WTC11 (cell line): ENCODE measurements around the gene WIZ. TPM values are rescaled to one million over a fixed set of nuclear protein-coding genes. Genes with fewer than 3 reads are reported as not detected.
A peak's percentile ranks its signal among the peaks of the same experiment; 100 is the strongest.

ENCODE experiments used
- AFF4 ChIP-seq: sonication (generic); formaldehyde crosslinking; IDR thresholded peaks from 2 replicates; pipeline ENCODE4 v1.8.1; 2023; ENCODE audit warnings: mild to moderate bottlenecking, missing genetic modification reagents, borderline replicate concordance
- ATF2 ChIP-seq: sonication (generic); formaldehyde crosslinking; IDR thresholded peaks from 2 replicates; pipeline ENCODE4 v1.8.1; 2022; ENCODE audit warnings: low read depth, missing genetic modification reagents, borderline replicate concordance
- ATF6 ChIP-seq: sonication (generic); formaldehyde crosslinking; IDR thresholded peaks from 2 replicates; pipeline ENCODE4 v1.8.1; 2023; ENCODE audit warnings: mild to moderate bottlenecking, missing genetic modification reagents
- CREB1 ChIP-seq: sonication (generic); formaldehyde crosslinking; IDR thresholded peaks from 2 replicates; pipeline ENCODE4 v1.8.0; 2023; ENCODE audit warnings: mild to moderate bottlenecking, missing genetic modification reagents
- E2F1 ChIP-seq: sonication (generic); formaldehyde crosslinking; IDR thresholded peaks from 2 replicates; pipeline ENCODE4 v1.8.0; 2022; ENCODE audit warnings: mild to moderate bottlenecking, missing genetic modification reagents
- ETV6 ChIP-seq: sonication (generic); formaldehyde crosslinking; IDR thresholded peaks from 2 replicates; pipeline ENCODE4 v1.8.1; 2022; ENCODE audit warnings: mild to moderate bottlenecking, missing genetic modification reagents
- GRHL2 ChIP-seq: fragments of 250-450 bp; sonication (Bioruptor Pico); IDR thresholded peaks from 2 replicates; pipeline ENCODE4 v1.8.0; 2022; ENCODE audit warnings: mild to moderate bottlenecking, moderate library complexity; ENCODE audit not compliant: insufficient replicate concordance, severe bottlenecking
- IRF1 ChIP-seq: sonication (generic); formaldehyde crosslinking; IDR thresholded peaks from 2 replicates; pipeline ENCODE4 v1.8.0; 2023; ENCODE audit warnings: missing genetic modification reagents
- NR1H2 ChIP-seq: sonication (generic); formaldehyde crosslinking; IDR thresholded peaks from 2 replicates; pipeline ENCODE4 v1.9.0; 2021; ENCODE audit warnings: mild to moderate bottlenecking, moderate library complexity, missing genetic modification reagents
- OVOL2 ChIP-seq: fragments of 250-450 bp; sonication (Bioruptor Pico); IDR thresholded peaks from 2 replicates; pipeline ENCODE4 v1.9.0; 2021; ENCODE audit warnings: mild to moderate bottlenecking, borderline replicate concordance
- PRDM15 ChIP-seq: sonication (generic); formaldehyde crosslinking; IDR thresholded peaks from 2 replicates; pipeline ENCODE4 v1.8.0; 2022; ENCODE audit warnings: missing genetic modification reagents
- RORB ChIP-seq: fragments of 250-450 bp; sonication (Bioruptor Pico); IDR thresholded peaks from 2 replicates; pipeline ENCODE4 v1.9.0; 2021; ENCODE audit warnings: mild to moderate bottlenecking
- SMAD3 ChIP-seq: sonication (generic); formaldehyde crosslinking; IDR thresholded peaks from 2 replicates; pipeline ENCODE4 v1.8.0; 2022; ENCODE audit warnings: missing genetic modification reagents, mild to moderate bottlenecking, borderline replicate concordance
- TCF7 ChIP-seq: sonication (generic); formaldehyde crosslinking; IDR thresholded peaks from 2 replicates; pipeline ENCODE4 v1.8.0; 2022; ENCODE audit warnings: mild to moderate bottlenecking, low read depth, missing genetic modification reagents, moderate library complexity
- USF1 ChIP-seq: sonication (generic); formaldehyde crosslinking; IDR thresholded peaks from 2 replicates; pipeline ENCODE4 v1.8.0; 2022; ENCODE audit warnings: mild to moderate bottlenecking, missing genetic modification reagents
- ZBTB43 ChIP-seq: sonication (generic); formaldehyde crosslinking; IDR thresholded peaks from 2 replicates; pipeline ENCODE4 v1.8.1; 2023; ENCODE audit warnings: mild to moderate bottlenecking, missing genetic modification reagents
- ZMAT4 ChIP-seq: fragments of 250-450 bp; sonication (Bioruptor Pico); IDR thresholded peaks from 2 replicates; pipeline ENCODE4 v1.9.0; 2021; ENCODE audit warnings: mild to moderate bottlenecking
- ZNF138 ChIP-seq: sonication (generic); formaldehyde crosslinking; conservative IDR thresholded peaks from 2 replicates; pipeline ENCODE4 v1.8.1; 2022; ENCODE audit warnings: mild to moderate bottlenecking, moderate library complexity, missing genetic modification reagents
- ZNF232 ChIP-seq: sonication (generic); formaldehyde crosslinking; IDR thresholded peaks from 2 replicates; pipeline ENCODE4 v1.8.0; 2022; ENCODE audit warnings: mild to moderate bottlenecking, missing genetic modification reagents
- ZNF396 ChIP-seq: fragments of 250-450 bp; sonication (Bioruptor Pico); IDR thresholded peaks from 2 replicates; pipeline ENCODE4 v1.8.0; 2021; ENCODE audit warnings: mild to moderate bottlenecking, moderate library complexity, borderline replicate concordance
- ZNF423 ChIP-seq: fragments of 250-450 bp; sonication (Bioruptor Pico); IDR thresholded peaks from 2 replicates; pipeline ENCODE4 v2.1.2; 2022; ENCODE audit warnings: mild to moderate bottlenecking, moderate library complexity
- total RNA-seq: library from RNA; stranded (reverse); gene quantifications from 3 replicates; pipeline ENCODE4 v1.2.3, GENCODE V29; 2021

Gene WIZ
- total RNA-seq, 1 experiment from 2014 or later: 43.9 TPM

GRCh38 chr19:15379083-15379998, 70.4 kb downstream of the WIZ start, which contains the start of gene AKAP8 (continued):
- TF ChIP-seq GRHL2 (CRISPR knock-in tag) (no peak), OVOL2 (no peak), IRF1 (CRISPR knock-in tag) (no peak; the same call in 1 of the 2 replicates), ZNF396 (CRISPR knock-in tag) (no peak), SMAD3 (CRISPR knock-in tag) (no peak), ZNF138 (CRISPR knock-in tag) (no peak), ATF6 (CRISPR knock-in tag) (no peak), ZMAT4 (CRISPR knock-in tag) (peak; percentile 9; the same call in 1 of the 2 replicates), ATF2 (CRISPR knock-in tag) (no peak), ZNF423 (CRISPR knock-in tag) (no peak), NR1H2 (no peak), ZBTB43 (CRISPR knock-in tag) (no peak), PRDM15 (CRISPR knock-in tag) (peak; percentile 72), TCF7 (no peak), RORB (CRISPR knock-in tag) (no peak), ETV6 (peak; percentile 74; the same call in 1 of the 2 replicates), AFF4 (CRISPR knock-in tag) (no peak), ZNF232 (CRISPR knock-in tag) (0 out of 2 replicates have a peak, but pooled peaks have one; percentile 71), CREB1 (CRISPR knock-in tag) (no peak), E2F1 (CRISPR knock-in tag) (0 out of 2 replicates have a peak, but pooled peaks have one; percentile 23), USF1 (CRISPR knock-in tag) (no peak)
